Stomach (tissue), 4 donors: ENCODE measurements around the gene PSKH1.

Experiments used
- CTCF ChIP-seq, 7 experiments: fragments of 450-650 bp in 4 of 7; fragments of 200-600 bp in 3 of 7; sonication (generic) in 3 of 7; IDR thresholded peaks; one replicate each; pipeline ENCODE4 v1.5.1; 2016 to 2019; ENCODE audit warnings: antibody characterized with exemption in 7 of 7, control low read depth in 2 of 7, mild to moderate bottlenecking in 1 of 7
- EP300 ChIP-seq: sonication (generic); formaldehyde crosslinking; IDR thresholded peaks from one replicate; pipeline ENCODE4 v1.6.1; 2017; ENCODE audit warnings: antibody characterized with exemption

GRCh38 chr16:67874372-67874771, 18.7 kb upstream of the PSKH1 start:
- TF ChIP-seq CTCF (IDR thresholded peaks at IDR 0.05), result no peak
- no peak for TF ChIP-seq EP300
